ENCODE measurements around the gene DNAJB4.
"Not testable (repeated sequence)": the region's sequence is repeated elsewhere in the genome, so short reads cannot be mapped to it uniquely, and the experiment has no call there.

The DNAJB4 gene

GRCh38 chr1:78040484-78041089 lies 35.8 kb downstream of the DNAJB4 start:
- DNase-seq, result no peak

GRCh38 chr1:78043436-78043835 lies 38.7 kb downstream of the DNAJB4 start:
- no peak for DNase-seq

GRCh38 chr1:78044796-78045562 lies 40.2 kb downstream of the DNAJB4 start:
- DNase-seq, result no peak

- DNase-seq, result no peak
Measured at GRCh38 chr1:78045563-78045925, 40.8 kb downstream of the DNAJB4 start.

GRCh38 chr1:78045926-78046778 lies 41.4 kb downstream of the DNAJB4 start, which contains the start of gene GIPC2:
GIPC2 (plus strand) TSS chr1:78045966; CDS start chr1:78046095, 129 bp downstream.
- peak in 1 of 2 experiments; percentile 26 for DNase-seq

- no peak for DNase-seq
Measured at GRCh38 chr1:78047106-78047505, 42.4 kb downstream of the DNAJB4 start.

- DNase-seq, result no peak
Measured at GRCh38 chr1:78047631-78048030, 42.9 kb downstream of the DNAJB4 start.

GRCh38 chr1:78048446-78048845 lies 43.7 kb downstream of the DNAJB4 start:
- no peak for DNase-seq

GRCh38 chr1:78049396-78049795 lies 44.7 kb downstream of the DNAJB4 start:
- no peak for DNase-seq

- no peak for DNase-seq
Measured at GRCh38 chr1:78051005-78051404, 46.3 kb downstream of the DNAJB4 start.

- no peak for DNase-seq
Measured at GRCh38 chr1:78052685-78053405, 48.1 kb downstream of the DNAJB4 start.

- no peak for DNase-seq
Measured at GRCh38 chr1:78053498-78053897, 48.8 kb downstream of the DNAJB4 start.

GRCh38 chr1:78054559-78054958 lies 49.8 kb downstream of the DNAJB4 start:
- DNase-seq, result no peak

GRCh38 chr1:78054972-78055371 lies 50.2 kb downstream of the DNAJB4 start:
- no peak for DNase-seq

GRCh38 chr1:78055565-78056132 lies 50.9 kb downstream of the DNAJB4 start:
- DNase-seq, result no peak

- no peak for DNase-seq
Measured at GRCh38 chr1:78058670-78059069, 53.9 kb downstream of the DNAJB4 start.

GRCh38 chr1:78060857-78061563 lies 56.3 kb downstream of the DNAJB4 start:
- DNase-seq, result no peak

- DNase-seq, result no peak
Measured at GRCh38 chr1:78061825-78062523, 57.2 kb downstream of the DNAJB4 start.

GRCh38 chr1:78064886-78065285 lies 60.1 kb downstream of the DNAJB4 start:
- DNase-seq, result not testable (repeated sequence)
